ENCODE data around the gene RXFP4.
A peak's percentile ranks its signal among the peaks of the same experiment; 100 is the strongest.

DNA sequence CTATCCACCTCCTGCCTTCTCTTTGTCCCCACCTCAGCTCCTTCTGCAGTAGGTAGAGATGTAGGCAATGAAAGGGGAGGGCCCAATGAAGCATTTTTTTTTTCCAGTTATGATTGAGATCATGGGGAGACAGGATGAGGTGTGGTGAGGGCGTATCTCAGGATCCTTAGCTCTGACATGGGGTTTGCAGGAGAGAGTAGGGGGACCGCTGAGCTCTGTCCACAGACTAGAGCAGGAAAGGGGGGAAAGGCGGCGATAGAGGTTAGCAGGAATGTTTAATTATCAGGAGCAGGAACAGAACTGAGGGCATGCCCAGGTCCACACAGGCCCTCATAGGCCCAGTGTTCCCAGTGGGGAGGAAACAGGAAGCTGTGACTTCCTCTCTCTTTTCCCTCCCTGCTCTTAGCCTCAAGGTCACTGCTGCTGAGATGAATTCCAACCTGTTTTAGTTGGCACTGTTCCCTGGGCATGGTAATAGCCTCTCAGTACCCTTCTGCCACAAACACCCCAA lies 901 bp upstream of the RXFP4 start:
- peak; percentile 47 for TF ChIP-seq POLR2A (IDR thresholded peaks at IDR 0.05)
- TF ChIP-seq EP300 (IDR thresholded peaks at IDR 0.05; ENCODE audit: low read depth): no peak
- TF ChIP-seq, protein P1, sequence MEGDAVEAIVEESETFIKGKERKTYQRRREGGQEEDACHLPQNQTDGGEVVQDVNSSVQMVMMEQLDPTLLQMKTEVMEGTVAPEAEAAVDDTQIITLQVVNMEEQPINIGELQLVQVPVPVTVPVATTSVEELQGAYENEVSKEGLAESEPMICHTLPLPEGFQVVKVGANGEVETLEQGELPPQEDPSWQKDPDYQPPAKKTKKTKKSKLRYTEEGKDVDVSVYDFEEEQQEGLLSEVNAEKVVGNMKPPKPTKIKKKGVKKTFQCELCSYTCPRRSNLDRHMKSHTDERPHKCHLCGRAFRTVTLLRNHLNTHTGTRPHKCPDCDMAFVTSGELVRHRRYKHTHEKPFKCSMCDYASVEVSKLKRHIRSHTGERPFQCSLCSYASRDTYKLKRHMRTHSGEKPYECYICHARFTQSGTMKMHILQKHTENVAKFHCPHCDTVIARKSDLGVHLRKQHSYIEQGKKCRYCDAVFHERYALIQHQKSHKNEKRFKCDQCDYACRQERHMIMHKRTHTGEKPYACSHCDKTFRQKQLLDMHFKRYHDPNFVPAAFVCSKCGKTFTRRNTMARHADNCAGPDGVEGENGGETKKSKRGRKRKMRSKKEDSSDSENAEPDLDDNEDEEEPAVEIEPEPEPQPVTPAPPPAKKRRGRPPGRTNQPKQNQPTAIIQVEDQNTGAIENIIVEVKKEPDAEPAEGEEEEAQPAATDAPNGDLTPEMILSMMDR (IDR thresholded peaks at IDR 0.05): no peak
- peak in 2 of 3 donors; percentile 16 to 47 for TF ChIP-seq POLR2AphosphoS5 (IDR thresholded peaks at IDR 0.05)

Data from transverse colon (tissue), 4 donors.